Measurements from ENCODE around the gene EFNB1. TPM values are rescaled to one million over a fixed set of nuclear protein-coding genes. Genes with fewer than 3 reads are reported as not detected.
A peak's percentile ranks its signal among the peaks of the same experiment; 100 is the strongest.

Gene EFNB1
- total RNA-seq, 1 donor = 7.4 TPM

GRCh38 chrX:68829582-68830418 lies 979 bp downstream of the EFNB1 start:
- TF ChIP-seq CTCF (IDR thresholded peaks at IDR 0.05; ENCODE audit: insufficient read depth, low read length) = no peak
- H3K4me3 ChIP-seq (ENCODE audit: low read depth, low read length) = peak overlapping the region; percentile 77
- peak; percentile 17 for DNase-seq (ENCODE audit: low read depth)

DNA sequence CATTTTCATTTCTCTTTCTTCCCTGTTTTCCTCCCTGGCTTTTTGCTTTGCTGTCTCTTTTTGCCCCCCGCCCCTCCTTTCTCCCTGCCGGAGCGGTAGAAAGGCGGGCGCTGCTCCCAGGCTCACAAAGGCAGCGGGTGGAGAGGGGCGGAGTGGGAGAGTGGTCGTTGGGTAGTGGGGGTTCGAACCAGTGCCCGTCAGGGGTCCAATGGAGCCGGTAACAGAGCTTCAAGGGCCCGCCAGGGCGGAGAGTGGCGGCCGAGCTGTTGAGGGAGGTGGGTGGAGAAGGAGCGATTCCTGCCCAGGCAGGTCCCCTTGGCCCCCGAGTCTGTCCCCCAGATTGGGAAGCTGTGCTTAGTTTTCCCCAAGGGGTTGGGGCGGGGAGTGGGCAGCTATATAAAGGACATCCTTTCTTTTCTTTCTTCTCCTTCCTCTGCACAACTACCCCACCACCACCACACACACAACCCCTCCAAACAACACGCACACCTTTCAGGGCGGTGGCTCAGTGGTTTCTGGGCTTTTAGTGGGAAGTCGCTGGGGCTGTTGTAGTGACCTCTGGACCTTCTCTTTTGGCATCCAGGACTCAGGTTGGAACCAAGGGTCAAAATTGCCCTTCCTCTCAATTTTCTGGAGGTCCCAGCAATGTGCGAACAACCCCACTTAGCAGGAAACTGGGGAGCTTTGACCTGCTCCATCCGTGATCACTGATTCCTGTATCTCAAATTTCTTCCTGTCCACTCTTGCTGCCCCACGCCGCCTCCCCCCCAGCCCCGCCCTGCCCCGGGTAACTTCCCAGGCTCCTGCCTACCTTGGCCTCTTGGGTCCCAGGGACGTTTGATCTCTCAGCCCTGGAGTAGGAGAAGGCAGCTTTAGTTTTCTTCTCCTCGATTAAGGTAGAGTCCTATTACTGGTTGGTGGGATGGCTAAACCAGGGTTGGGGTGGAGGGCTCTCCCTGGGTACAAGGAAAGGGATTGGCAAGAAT lies 1.9 kb downstream of the EFNB1 start:
- H3K4me3 ChIP-seq (ENCODE audit: low read depth, low read length) = peak overlapping the region; percentile 77
- DNase-seq (ENCODE audit: low read depth) = no peak
- no peak for TF ChIP-seq CTCF (IDR thresholded peaks at IDR 0.05; ENCODE audit: insufficient read depth, low read length)

DNA sequence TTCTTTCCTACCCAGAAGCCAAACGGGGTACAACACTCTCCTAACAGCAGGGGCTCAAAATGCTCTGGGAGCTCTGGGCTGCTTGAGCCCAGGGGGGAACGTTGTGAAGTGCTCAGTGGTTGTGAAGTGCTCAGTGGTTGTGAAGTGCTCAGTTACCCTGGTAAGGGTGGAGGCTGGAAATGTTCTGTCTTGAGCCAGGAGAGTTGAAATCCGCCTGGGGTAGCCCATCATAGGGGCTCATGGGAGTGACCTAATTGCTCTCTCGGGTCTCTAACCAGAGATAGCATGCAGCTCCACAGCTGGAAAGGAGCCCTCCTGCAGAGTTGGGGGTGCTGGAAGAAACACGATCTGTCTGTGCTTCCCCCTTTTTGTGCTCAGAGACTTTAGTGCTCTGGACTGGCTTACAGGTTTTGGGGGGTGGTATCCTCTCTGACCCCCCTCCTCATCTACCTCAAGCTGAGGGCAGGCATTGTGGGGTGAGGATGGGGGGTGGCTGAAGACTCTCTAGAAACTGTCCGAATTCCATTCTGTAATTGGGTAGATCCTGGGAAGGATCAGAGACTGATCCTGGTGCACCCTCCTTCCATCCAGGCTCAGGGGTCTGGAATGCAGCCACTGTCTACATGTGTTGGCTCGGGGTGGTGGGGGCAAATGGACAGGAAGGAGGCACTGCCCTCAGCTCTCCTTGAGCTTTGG lies 2.7 kb downstream of the EFNB1 start:
- TF ChIP-seq CTCF (IDR thresholded peaks at IDR 0.05; ENCODE audit: insufficient read depth, low read length) = no peak
- peak; percentile 16 for DNase-seq (ENCODE audit: low read depth)

DNA sequence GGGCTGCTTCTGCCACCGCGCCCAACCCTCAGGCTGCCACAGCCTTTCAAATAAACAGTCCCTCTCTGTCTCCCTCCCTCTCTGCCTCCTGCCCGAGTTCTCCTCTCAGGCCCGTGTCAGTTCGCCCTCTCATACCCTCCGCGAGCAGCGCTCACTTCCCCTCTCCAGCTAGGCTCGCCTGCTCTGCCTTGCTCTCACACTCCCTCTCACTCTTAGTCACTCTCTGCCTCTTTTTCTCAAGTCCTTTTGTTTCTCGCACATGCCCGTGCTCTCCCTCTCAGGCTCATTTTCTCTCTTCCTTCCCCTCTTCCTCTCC lies 3.2 kb downstream of the EFNB1 start:
- peak overlapping the region; percentile 77 for H3K4me3 ChIP-seq (ENCODE audit: low read depth, low read length)
- no peak for TF ChIP-seq CTCF (IDR thresholded peaks at IDR 0.05; ENCODE audit: insufficient read depth, low read length)
- DNase-seq (ENCODE audit: low read depth) = peak; percentile 75

More for the DNA sequence above, 2.7 kb downstream of the EFNB1 start:
- H3K4me3 ChIP-seq (ENCODE audit: low read depth, low read length) = peak overlapping the region; percentile 77

DNA sequence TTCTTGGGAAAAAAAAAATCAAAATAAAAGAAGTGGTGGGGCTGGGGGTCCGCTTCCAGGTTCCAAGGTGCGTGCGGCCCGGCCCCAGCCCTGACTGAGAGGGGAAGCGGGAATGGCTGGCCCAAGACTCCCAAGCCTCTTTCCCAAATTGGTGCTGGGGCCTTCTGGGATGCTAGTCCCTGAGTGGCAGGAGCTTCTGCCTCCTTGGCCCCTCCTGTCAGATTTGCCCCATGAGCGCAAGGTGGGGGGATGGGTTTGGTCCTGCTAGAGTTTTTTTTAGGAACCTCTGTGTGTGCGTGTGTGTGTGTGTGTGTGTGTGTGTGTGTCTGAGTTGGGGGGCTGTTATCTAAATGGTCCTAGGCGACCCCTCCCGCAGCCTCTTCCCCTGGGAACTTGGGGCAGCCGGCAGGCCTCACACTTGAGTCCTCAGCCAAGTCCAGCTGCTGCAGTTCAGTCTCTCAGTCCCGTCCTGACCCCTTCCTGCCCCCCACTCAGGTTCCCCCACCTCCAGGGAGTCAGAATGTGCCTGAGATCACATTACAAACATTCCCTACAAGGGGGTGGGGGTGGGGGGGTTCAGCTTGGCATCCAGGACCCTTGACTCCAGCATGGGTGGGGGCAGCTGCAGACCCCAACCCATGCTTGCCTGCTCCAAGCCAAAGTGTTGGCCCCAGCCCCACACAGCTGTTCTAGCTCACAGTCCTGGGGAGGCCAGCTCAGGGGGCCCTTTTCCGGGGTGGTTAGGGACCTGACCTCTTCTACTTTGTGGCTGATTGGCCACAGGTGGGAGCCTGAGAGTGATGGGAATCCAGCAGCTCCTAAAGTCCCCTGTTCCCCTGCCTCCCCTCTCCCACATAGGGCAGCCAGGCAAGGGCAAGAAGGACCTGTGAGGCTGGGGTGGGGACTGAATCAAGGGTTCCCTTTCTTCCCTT lies 4.0 kb downstream of the EFNB1 start:
- DNase-seq (ENCODE audit: low read depth) = no peak
- H3K4me3 ChIP-seq (ENCODE audit: low read depth, low read length) = peak overlapping the region; percentile 77
- no peak for TF ChIP-seq CTCF (IDR thresholded peaks at IDR 0.05; ENCODE audit: insufficient read depth, low read length)

Measured in fibroblast of the aortic adventitia (primary cell).